GM12878 (cell line): ENCODE data around the gene RECQL5. TPM values are rescaled to one million over a fixed set of nuclear protein-coding genes. Genes with fewer than 3 reads are reported as not detected.

Source experiments
- ATAC-seq: fragments of 200-7000 bp; cut with Tn5 transposase; 3 replicates; pipeline ENCODE4 v1.9.1; 2020; ENCODE audit warnings: mild to moderate bottlenecking, moderate library complexity
- BruUV-seq: library from RNA; stranded (reverse); fragments of 400-500 nt; replicated peaks from 2 replicates; lab custom pipeline; 2021; lab: Mats Ljungman, UMichigan
- CTCF ChIA-PET: fragments of 300-600 bp; sonication (Branson Sonifier 250); formaldehyde crosslinking; extraction: SDS; loops from one replicate; lab custom pipeline; 2021; ENCODE audit warnings: inconsistent platforms; lab: Yijun Ruan, JAX
- POLR2A ChIA-PET: fragments of 350-600 bp; formaldehyde crosslinking; extraction: SDS; loops from one replicate; lab custom pipeline; 2021; ENCODE audit warnings: inconsistent platforms; lab: Charles Lee
- RAD21 ChIA-PET: fragments of 300-600 bp; sonication (Branson Sonifier 250); formaldehyde crosslinking; loops from one replicate; lab custom pipeline; 2023; ENCODE audit warnings: antibody characterized with exemption; ENCODE audit not compliant: unreplicated experiment; lab: Charles Lee
- SMC1A ChIA-PET: fragments of 300-600 bp; sonication (Branson Sonifier 250); formaldehyde crosslinking; loops from one replicate; lab custom pipeline; 2023; ENCODE audit not compliant: unreplicated experiment, uncharacterized antibody; lab: Charles Lee
- DNase-seq: peaks from one replicate; pipeline ENCODE4 v3.0.0-alpha.2; 2011; ENCODE audit warnings: low read depth, low spot score
- FAIRE-seq: peaks from 3 replicates; lab custom pipeline; 2011; peaks lifted over from hg19 to GRCh38; lab: Jason Lieb, UNC
- H2AFZ ChIP-seq: 2 replicates; pipeline ENCODE4 v1.6.0; 2011; ENCODE audit warnings: low read depth, low read length, control low read depth; ENCODE audit not compliant: control insufficient read depth
- H3K27ac ChIP-seq: 2 replicates; pipeline ENCODE4 v1.5.1; 2011; ENCODE audit warnings: control low read depth; ENCODE audit not compliant: control insufficient read depth, insufficient read depth
- H3K27me3 ChIP-seq, 2 experiments: replicated peaks in 1 of 2; 2 replicates each; pipeline versions ENCODE4 v1.6.0 to v1.6.1; 2011; ENCODE audit warnings: low read length in 1 of 2; ENCODE audit not compliant: control insufficient read depth in 2 of 2, insufficient read depth in 2 of 2
- H3K36me3 ChIP-seq, 2 experiments: 2 replicates each; pipeline ENCODE4 v1.5.1; 2011; ENCODE audit warnings: low read length in 1 of 2; ENCODE audit not compliant: control insufficient read depth in 2 of 2, insufficient read depth in 2 of 2
- H3K4me1 ChIP-seq: 2 replicates; pipeline ENCODE4 v1.6.1; 2011; ENCODE audit warnings: mild to moderate bottlenecking, low read length, moderate library complexity, mixed read lengths; ENCODE audit not compliant: control insufficient read depth, insufficient read depth
- H3K4me2 ChIP-seq: 2 replicates; pipeline ENCODE4 v1.6.0; 2011; ENCODE audit warnings: control low read depth; ENCODE audit not compliant: control insufficient read depth, insufficient read depth
- H3K4me3 ChIP-seq: fragments of 200-600 bp; sonication (generic); 2 replicates; pipeline ENCODE4 v1.5.1; 2016
- H3K79me2 ChIP-seq: 2 replicates; pipeline ENCODE4 v1.6.0; 2011; ENCODE audit warnings: low read length; ENCODE audit not compliant: control insufficient read depth, insufficient read depth
- H3K9ac ChIP-seq: 2 replicates; pipeline ENCODE4 v1.8.0; 2011; ENCODE audit warnings: low read length, control low read depth, mixed read lengths; ENCODE audit not compliant: control insufficient read depth, insufficient read depth
- H3K9me3 ChIP-seq: replicated peaks from 3 replicates; pipeline ENCODE4 v1.5.1; 2011; ENCODE audit warnings: mild to moderate bottlenecking, low read length; ENCODE audit not compliant: control insufficient read depth, insufficient read depth
- H4K20me1 ChIP-seq: 2 replicates; pipeline ENCODE4 v1.6.0; 2011; ENCODE audit not compliant: control insufficient read depth, insufficient read depth
- CBFB ChIP-seq: IDR thresholded peaks from 2 replicates; pipeline ENCODE4 v1.6.1; 2016; ENCODE audit warnings: antibody characterized with exemption, low read depth
- ELK1 ChIP-seq: IDR thresholded peaks from 2 replicates; pipeline ENCODE4 v1.6.1; 2012; ENCODE audit warnings: low read depth, low read length, improper control_type of control experiment
- EP300 ChIP-seq, 2 experiments: fragments of 150-350 bp in 1 of 2; IDR thresholded peaks; 2 replicates each; pipeline ENCODE4 v1.6.1; 2011 to 2012; ENCODE audit warnings: low read depth in 2 of 2, low read length in 2 of 2, borderline replicate concordance in 1 of 2, improper control_type of control experiment in 1 of 2, inconsistent platforms in 1 of 2; ENCODE audit not compliant: control insufficient read depth in 1 of 2
- FOXM1 ChIP-seq: IDR thresholded peaks from 2 replicates; pipeline ENCODE4 v1.6.1; 2012; ENCODE audit warnings: low read depth, mild to moderate bottlenecking, inconsistent platforms, low read length, moderate library complexity
- HDAC6 ChIP-seq: fragments of 200-600 bp; sonication (generic); IDR thresholded peaks from one replicate; pipeline ENCODE4 v1.8.0; 2017; ENCODE audit warnings: antibody characterized with exemption; ENCODE audit not compliant: unreplicated experiment
- IRF3 ChIP-seq: fragments of 450-650 bp; IDR thresholded peaks from 2 replicates; pipeline ENCODE4 v1.6.1; 2014; ENCODE audit warnings: mild to moderate bottlenecking
- NFYA ChIP-seq: IDR thresholded peaks from 2 replicates; pipeline ENCODE4 v1.6.1; 2011; ENCODE audit warnings: low read depth, mild to moderate bottlenecking, low read length, improper control_type of control experiment, borderline replicate concordance
- PKNOX1 ChIP-seq: fragments of 450-650 bp; IDR thresholded peaks from 2 replicates; pipeline ENCODE4 v1.6.1; 2016; ENCODE audit warnings: mild to moderate bottlenecking
- RAD21 ChIP-seq: IDR thresholded peaks from 2 replicates; pipeline ENCODE4 v1.6.1; 2011; ENCODE audit warnings: mild to moderate bottlenecking, low read depth, low read length, moderate library complexity; ENCODE audit not compliant: insufficient read depth
- RBBP5 ChIP-seq: fragments of 200-600 bp; sonication (generic); conservative IDR thresholded peaks from 2 replicates; pipeline ENCODE4 v1.6.1; 2016
- SMC3 ChIP-seq: IDR thresholded peaks from 2 replicates; pipeline ENCODE4 v1.6.1; 2011; ENCODE audit warnings: low read length, improper control_type of control experiment, borderline replicate concordance
- SREBF1 ChIP-seq: IDR thresholded peaks from 2 replicates; pipeline ENCODE4 v1.6.1; 2012; ENCODE audit warnings: mild to moderate bottlenecking, low read length
- SREBF2 ChIP-seq: IDR thresholded peaks from 2 replicates; pipeline ENCODE4 v1.6.1; 2012; ENCODE audit warnings: mild to moderate bottlenecking, low read length
- SUPT20H ChIP-seq: IDR thresholded peaks from 2 replicates; pipeline ENCODE4 v1.6.1; 2011; ENCODE audit warnings: low read depth, mild to moderate bottlenecking, low read length, moderate library complexity, borderline replicate concordance; ENCODE audit not compliant: control insufficient read depth
- TAF1 ChIP-seq: IDR thresholded peaks from 2 replicates; pipeline ENCODE4 v1.6.1; 2011; ENCODE audit warnings: mild to moderate bottlenecking, low read depth, low read length, borderline replicate concordance
- ZNF274 ChIP-seq: IDR thresholded peaks from one replicate; pipeline ENCODE4 v1.8.0; 2011; ENCODE audit not compliant: insufficient read length, insufficient read depth
- WGBS: methylation state at CpG from one replicate; pipeline ENCODE4 v1.1.6; 2016; ENCODE audit warnings: low lambda C conversion rate; ENCODE audit not compliant: insufficient replicate concordance, insufficient coverage; ENCODE audit errors: missing lambda C conversion rate; 5-methylcytosine and 5-hydroxymethylcytosine counted together
- in situ Hi-C: fragments of 300-500 bp; cut with MboI; formaldehyde crosslinking; loops from 9 replicates; pipeline ENCODE4 v1.14.3; 2018; ENCODE audit warnings: mixed read lengths
- intact Hi-C: fragments of 100-400 bp; cut with micrococcal nuclease; formaldehyde crosslinking; loops from one replicate; pipeline ENCODE4 v1.14.2; 2022; ENCODE audit not compliant: unreplicated experiment
- polyA plus RNA-seq, 11 experiments: library from polyadenylated mRNA; depleted of rRNA in 4 of 11; unstranded in 6 of 11; stranded (reverse) in 5 of 11; fragments of >200 nt; fragmentation: Nextera tagmentation in 4 of 11; fragmentation: Illumina TruSeq in 1 of 11; extraction: Ambion mirVana in 4 of 11; extraction: Trizol in 1 of 11; gene quantifications; 1 replicate in 1 of 11; 2 replicates in 10 of 11; pipeline versions ENCODE4 v1.2.1 to v1.2.3, GENCODE V29; 2011 to 2016; ENCODE audit warnings: inconsistent platforms in 2 of 11, missing spikeins in 2 of 11, low read depth in 1 of 11
- total RNA-seq, 4 experiments: library from RNA; depleted of rRNA in 3 of 4; stranded (reverse); fragments of >200 nt in 3 of 4; fragmentation: Illumina TruSeq in 1 of 4; extraction: Trizol in 1 of 4; gene quantifications; 2 replicates each; pipeline versions ENCODE4 v1.2.1 to v1.2.3, GENCODE V29; 2013 to 2021
- TF ChIP-seq, protein P1 (sequence below): fragments of 450-650 bp; IDR thresholded peaks from 2 replicates; pipeline ENCODE4 v1.6.1; 2017; ENCODE audit warnings: mild to moderate bottlenecking
- TF ChIP-seq, protein P2 (sequence below): IDR thresholded peaks from 2 replicates; pipeline ENCODE4 v1.6.1; 2012; ENCODE audit warnings: low read depth, low read length, improper control_type of control experiment

RECQL5 gene
- total and polyA plus RNA-seq, 10 of the 15 experiments (the other 5 are each of a cell fraction or from before 2014, with no cell fraction given), result 3.6 to 30.6 (median 20.1) TPM

GRCh38 chr17:75703591-75703990 lies 36.6 kb upstream of the RECQL5 start (continued):
- TF ChIP-seq, protein P1, sequence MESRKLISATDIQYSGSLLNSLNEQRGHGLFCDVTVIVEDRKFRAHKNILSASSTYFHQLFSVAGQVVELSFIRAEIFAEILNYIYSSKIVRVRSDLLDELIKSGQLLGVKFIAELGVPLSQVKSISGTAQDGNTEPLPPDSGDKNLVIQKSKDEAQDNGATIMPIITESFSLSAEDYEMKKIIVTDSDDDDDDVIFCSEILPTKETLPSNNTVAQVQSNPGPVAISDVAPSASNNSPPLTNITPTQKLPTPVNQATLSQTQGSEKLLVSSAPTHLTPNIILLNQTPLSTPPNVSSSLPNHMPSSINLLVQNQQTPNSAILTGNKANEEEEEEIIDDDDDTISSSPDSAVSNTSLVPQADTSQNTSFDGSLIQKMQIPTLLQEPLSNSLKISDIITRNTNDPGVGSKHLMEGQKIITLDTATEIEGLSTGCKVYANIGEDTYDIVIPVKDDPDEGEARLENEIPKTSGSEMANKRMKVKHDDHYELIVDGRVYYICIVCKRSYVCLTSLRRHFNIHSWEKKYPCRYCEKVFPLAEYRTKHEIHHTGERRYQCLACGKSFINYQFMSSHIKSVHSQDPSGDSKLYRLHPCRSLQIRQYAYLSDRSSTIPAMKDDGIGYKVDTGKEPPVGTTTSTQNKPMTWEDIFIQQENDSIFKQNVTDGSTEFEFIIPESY, result no peak
- TF ChIP-seq SUPT20H (no peak), SREBF1 (no peak), TAF1 (no peak), SREBF2 (no peak), ELK1 (no peak), HDAC6 (no peak), EP300 (IDR thresholded peaks at IDR 0.05; ENCODE audit: borderline replicate concordance in 1 of 2, control insufficient read depth in 1 of 2, low read depth in 2 of 2, low read length in 2 of 2) (no peak)

GRCh38 chr17:75703191-75703590 lies 36.2 kb upstream of the RECQL5 start:
- ChIA-PET SMC1A (interaction anchor here (1.0 kb wide), 2 partner anchors 14 to 16 kb away, joined by 3 to 4 read pairs; no protein-coding TSS in a partner anchor), RAD21 (no interaction called here), POLR2A (interaction anchor here (1.4 kb wide), 1 partner anchor 13 kb away, joined by 3 read pairs; no protein-coding TSS in a partner anchor), CTCF (interaction anchor here (2.8 kb wide), 1 partner anchor 45 kb away, joined by 7 read pairs; no protein-coding TSS in a partner anchor)
- 96% methylated on average over 11 of the region's 12 CpGs for WGBS
- no peak overlapping the region for H2AFZ ChIP-seq
- H3K4me1 ChIP-seq, result no peaks in the 10 kb centered on the region
- TF ChIP-seq NFYA (no peak), CBFB (no peak), IRF3 (no peak), PKNOX1 (no peak), ZNF274 (no peak), RBBP5 (no peak), HDAC6 (no peak), FOXM1 (no peak), RAD21 (no peak), SMC3 (no peak)
- TF ChIP-seq, protein P2, sequence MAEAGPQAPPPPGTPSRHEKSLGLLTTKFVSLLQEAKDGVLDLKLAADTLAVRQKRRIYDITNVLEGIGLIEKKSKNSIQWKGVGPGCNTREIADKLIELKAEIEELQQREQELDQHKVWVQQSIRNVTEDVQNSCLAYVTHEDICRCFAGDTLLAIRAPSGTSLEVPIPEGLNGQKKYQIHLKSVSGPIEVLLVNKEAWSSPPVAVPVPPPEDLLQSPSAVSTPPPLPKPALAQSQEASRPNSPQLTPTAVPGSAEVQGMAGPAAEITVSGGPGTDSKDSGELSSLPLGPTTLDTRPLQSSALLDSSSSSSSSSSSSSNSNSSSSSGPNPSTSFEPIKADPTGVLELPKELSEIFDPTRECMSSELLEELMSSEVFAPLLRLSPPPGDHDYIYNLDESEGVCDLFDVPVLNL, result no peak
- no peaks in the 10 kb centered on the region for H4K20me1 ChIP-seq
- no peak overlapping the region for H3K4me2 ChIP-seq
- no TSS peak for BruUV-seq
- no peak overlapping the region for H3K9ac ChIP-seq
- no peaks in the 10 kb centered on the region for H3K27me3 ChIP-seq
- peaks cover 47 to 48% of the 10 kb centered on the region in 2 experiments for H3K36me3 ChIP-seq
- H3K4me3 ChIP-seq, result no peak overlapping the region
- H3K79me2 ChIP-seq, result no peaks in the 10 kb centered on the region
- no peak overlapping the region for H3K27ac ChIP-seq
- no peaks in the 10 kb centered on the region for H3K9me3 ChIP-seq
- intact Hi-C loops (no loop called here), in situ Hi-C loops (no loop called here)
- DNase-seq (no peak), ATAC-seq (no peak), FAIRE-seq (no peak)
